PC-3 (cell line): Measurements from ENCODE around the gene TMTC3.

ENCODE experiments used
- EZH2 ChIP-seq: fragments of 300-600 bp; sonication (generic); IDR thresholded peaks from one replicate; pipeline ENCODE4 v1.6.1; 2017; ENCODE audit warnings: antibody characterized with exemption, mild to moderate bottlenecking, low read length; ENCODE audit not compliant: unreplicated experiment
- EZH2phosphoT487 ChIP-seq: fragments of 300-600 bp; sonication (generic); IDR thresholded peaks from 2 replicates; pipeline ENCODE4 v1.6.1; 2018; ENCODE audit warnings: mild to moderate bottlenecking, antibody characterized with exemption, low read length, borderline replicate concordance
- TF ChIP-seq, protein P1 (sequence below): fragments of 300-600 bp; sonication (generic); conservative IDR thresholded peaks from 2 replicates; pipeline ENCODE4 v1.5.1; 2017; ENCODE audit warnings: antibody characterized with exemption, low read depth, mild to moderate bottlenecking, low read length

DNA sequence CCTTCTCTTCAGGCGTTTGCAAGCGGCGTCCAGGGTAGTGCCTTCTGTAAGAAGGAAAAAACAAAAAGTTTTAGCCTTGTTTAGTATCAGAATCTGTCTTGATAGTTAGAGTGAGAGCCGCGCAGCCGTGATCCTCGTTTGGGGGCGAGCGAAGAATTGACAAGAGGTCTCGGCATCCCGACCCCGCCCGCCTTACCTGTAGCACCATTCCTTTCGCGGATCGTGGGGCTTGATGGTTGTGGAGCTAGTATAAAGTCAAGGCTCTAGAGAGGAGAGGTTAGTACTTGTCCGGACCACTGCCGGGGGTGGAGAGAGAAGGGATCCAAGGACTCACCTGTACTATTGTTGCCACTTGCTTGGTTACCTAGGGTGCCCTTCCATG, 494 bp downstream of the TMTC3 start:
- TF ChIP-seq, protein P1, sequence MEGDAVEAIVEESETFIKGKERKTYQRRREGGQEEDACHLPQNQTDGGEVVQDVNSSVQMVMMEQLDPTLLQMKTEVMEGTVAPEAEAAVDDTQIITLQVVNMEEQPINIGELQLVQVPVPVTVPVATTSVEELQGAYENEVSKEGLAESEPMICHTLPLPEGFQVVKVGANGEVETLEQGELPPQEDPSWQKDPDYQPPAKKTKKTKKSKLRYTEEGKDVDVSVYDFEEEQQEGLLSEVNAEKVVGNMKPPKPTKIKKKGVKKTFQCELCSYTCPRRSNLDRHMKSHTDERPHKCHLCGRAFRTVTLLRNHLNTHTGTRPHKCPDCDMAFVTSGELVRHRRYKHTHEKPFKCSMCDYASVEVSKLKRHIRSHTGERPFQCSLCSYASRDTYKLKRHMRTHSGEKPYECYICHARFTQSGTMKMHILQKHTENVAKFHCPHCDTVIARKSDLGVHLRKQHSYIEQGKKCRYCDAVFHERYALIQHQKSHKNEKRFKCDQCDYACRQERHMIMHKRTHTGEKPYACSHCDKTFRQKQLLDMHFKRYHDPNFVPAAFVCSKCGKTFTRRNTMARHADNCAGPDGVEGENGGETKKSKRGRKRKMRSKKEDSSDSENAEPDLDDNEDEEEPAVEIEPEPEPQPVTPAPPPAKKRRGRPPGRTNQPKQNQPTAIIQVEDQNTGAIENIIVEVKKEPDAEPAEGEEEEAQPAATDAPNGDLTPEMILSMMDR: no peak
- no peak for TF ChIP-seq EZH2
- no peak for TF ChIP-seq EZH2phosphoT487
